Osteocyte (in vitro differentiated cells): Measurements from ENCODE around the gene RNF214. TPM values are rescaled to one million over a fixed set of nuclear protein-coding genes. Genes with fewer than 3 reads are reported as not detected.
"Not testable (repeated sequence)": the region's sequence is repeated elsewhere in the genome, so short reads cannot be mapped to it uniquely, and the experiment has no call there.

Source experiments
- DNase-seq: peaks from one replicate; pipeline ENCODE4 v3.0.0; 2021; ENCODE audit warnings: mixed read lengths; ENCODE audit not compliant: unreplicated experiment; ENCODE audit errors: extremely low spot score
- H3K27ac Mint-ChIP-seq: one replicate; pipeline ENCODE4 v1.8.0; 2021; ENCODE audit warnings: mild to moderate bottlenecking, mixed read lengths; ENCODE audit not compliant: unreplicated experiment
- H3K27me3 Mint-ChIP-seq: one replicate; pipeline ENCODE4 v1.8.0; 2021; ENCODE audit warnings: mixed read lengths; ENCODE audit not compliant: unreplicated experiment
- H3K36me3 Mint-ChIP-seq: one replicate; pipeline ENCODE4 v1.8.0; 2021; ENCODE audit warnings: mixed read lengths; ENCODE audit not compliant: unreplicated experiment
- H3K4me1 Mint-ChIP-seq: one replicate; pipeline ENCODE4 v1.8.0; 2021; ENCODE audit warnings: mixed read lengths; ENCODE audit not compliant: unreplicated experiment
- H3K4me3 Mint-ChIP-seq: one replicate; pipeline ENCODE4 v1.8.0; 2021; ENCODE audit warnings: mild to moderate bottlenecking, moderate library complexity, mixed read lengths; ENCODE audit not compliant: unreplicated experiment
- H3K9me3 Mint-ChIP-seq: one replicate; pipeline ENCODE4 v1.8.0; 2021; ENCODE audit warnings: mixed read lengths; ENCODE audit not compliant: unreplicated experiment
- long read RNA-seq: library from polyadenylated mRNA; unstranded; transcript quantifications from one replicate; pipeline ENCODE4 v2.0.0, GENCODE V29; 2021
- total RNA-seq: library from RNA; stranded (reverse); gene quantifications from 2 replicates; pipeline ENCODE4 v1.2.1, GENCODE V29; 2021
- TF ChIP-seq, protein P1 (sequence below): fragments of 200-600 bp; sonication (generic); IDR thresholded peaks from 2 replicates; pipeline ENCODE4 v1.5.0; 2021; ENCODE audit warnings: antibody characterized with exemption, mild to moderate bottlenecking, moderate library complexity

Gene RNF214
- total RNA-seq = 32.8 and 34.2 TPM in 2 replicates
- long read RNA-seq, partial matches to known transcripts = 6 of 8 reads
- long read RNA-seq, other reads (novel, unspliced or antisense) = 2 of 8 reads

DNA sequence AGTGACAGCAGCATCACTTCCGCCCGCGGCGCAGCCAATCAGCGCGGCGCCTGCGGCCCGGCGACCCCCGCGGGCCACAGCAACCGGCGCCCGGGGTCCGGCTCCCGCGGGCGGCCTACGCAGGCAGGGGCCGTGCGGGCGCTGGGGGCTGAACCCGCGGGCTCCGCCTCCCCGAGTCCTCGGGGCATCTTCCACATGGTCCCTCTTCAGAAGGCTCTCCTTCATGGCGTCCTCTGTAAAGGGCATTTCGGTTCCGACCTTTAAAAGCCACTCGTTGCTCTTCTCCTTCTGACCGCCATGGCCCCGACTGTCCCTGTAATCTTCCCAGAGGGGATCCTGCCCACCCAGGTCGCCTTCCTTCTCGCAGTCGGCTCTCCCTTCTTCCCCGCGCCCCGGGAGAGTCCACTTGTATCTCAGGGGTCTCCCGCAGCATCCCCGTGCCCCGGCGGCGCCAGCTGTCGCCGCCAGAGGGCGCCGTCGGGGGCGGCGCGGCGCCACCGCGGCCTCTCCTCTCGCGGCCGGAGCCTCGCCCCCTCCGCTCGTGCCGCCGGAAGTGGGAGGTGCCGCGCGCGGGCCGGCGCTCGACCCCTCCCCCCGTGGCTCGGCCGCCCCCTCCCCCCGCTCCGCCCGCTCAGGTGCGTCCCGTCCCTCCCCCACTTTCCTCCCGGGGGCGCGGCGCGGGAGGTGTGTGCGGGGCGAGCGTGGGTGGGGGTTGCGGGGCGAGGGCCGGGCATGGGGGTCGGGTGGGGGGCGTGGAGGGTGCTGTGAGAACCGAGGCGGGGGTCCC lies at the start of gene RNF214:
Gene RNF214, plus strand, starts transcription at position 580 of the 787 bp plus-strand sequence. CDS start 1,602 bp downstream, outside the sequence.
- Mint-ChIP-seq H3K27ac (peak within 1 kb of the TSS; percentile 97), H3K9me3 (no peaks in the 10 kb centered on the region)
- peak; percentile 93 for DNase-seq

DNA sequence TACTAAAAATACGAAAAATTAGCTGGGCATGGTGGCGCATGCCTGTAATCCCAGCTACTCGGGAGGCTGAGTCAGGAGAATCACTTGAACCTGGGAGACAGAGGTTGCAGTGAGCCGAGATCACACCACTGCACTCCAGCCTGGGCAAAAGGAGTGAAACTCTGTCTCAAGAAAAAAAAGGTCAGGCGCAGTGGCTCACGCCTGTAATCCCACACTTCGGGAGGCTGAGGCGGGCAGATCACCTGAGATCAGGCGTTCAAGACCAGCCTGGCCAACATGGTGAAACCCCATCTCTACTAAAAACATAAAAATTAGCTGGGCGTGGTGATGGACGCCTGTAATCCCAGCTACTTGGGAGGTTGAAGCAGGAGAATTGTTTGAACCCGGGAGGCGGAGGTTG lies 49.3 kb upstream of the RNF214 start:
- not testable (repeated sequence) for H3K27ac Mint-ChIP-seq, H3K9me3 Mint-ChIP-seq, H3K4me3 Mint-ChIP-seq, DNase-seq, H3K27me3 Mint-ChIP-seq
- peaks cover 21% of the 10 kb centered on the region for H3K4me1 Mint-ChIP-seq
- peaks cover 17% of the 10 kb centered on the region for H3K36me3 Mint-ChIP-seq

More for the DNA sequence above, at the start of gene RNF214:
- H3K36me3 Mint-ChIP-seq = peaks cover 3% of the 10 kb centered on the region
- no peaks in the 10 kb centered on the region for H3K27me3 Mint-ChIP-seq
- TF ChIP-seq, protein P1, sequence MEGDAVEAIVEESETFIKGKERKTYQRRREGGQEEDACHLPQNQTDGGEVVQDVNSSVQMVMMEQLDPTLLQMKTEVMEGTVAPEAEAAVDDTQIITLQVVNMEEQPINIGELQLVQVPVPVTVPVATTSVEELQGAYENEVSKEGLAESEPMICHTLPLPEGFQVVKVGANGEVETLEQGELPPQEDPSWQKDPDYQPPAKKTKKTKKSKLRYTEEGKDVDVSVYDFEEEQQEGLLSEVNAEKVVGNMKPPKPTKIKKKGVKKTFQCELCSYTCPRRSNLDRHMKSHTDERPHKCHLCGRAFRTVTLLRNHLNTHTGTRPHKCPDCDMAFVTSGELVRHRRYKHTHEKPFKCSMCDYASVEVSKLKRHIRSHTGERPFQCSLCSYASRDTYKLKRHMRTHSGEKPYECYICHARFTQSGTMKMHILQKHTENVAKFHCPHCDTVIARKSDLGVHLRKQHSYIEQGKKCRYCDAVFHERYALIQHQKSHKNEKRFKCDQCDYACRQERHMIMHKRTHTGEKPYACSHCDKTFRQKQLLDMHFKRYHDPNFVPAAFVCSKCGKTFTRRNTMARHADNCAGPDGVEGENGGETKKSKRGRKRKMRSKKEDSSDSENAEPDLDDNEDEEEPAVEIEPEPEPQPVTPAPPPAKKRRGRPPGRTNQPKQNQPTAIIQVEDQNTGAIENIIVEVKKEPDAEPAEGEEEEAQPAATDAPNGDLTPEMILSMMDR = peak; percentile 95
- peaks cover 35% of the 10 kb centered on the region for H3K4me1 Mint-ChIP-seq
- H3K4me3 Mint-ChIP-seq = peak within 1 kb of the TSS; percentile 99

DNA sequence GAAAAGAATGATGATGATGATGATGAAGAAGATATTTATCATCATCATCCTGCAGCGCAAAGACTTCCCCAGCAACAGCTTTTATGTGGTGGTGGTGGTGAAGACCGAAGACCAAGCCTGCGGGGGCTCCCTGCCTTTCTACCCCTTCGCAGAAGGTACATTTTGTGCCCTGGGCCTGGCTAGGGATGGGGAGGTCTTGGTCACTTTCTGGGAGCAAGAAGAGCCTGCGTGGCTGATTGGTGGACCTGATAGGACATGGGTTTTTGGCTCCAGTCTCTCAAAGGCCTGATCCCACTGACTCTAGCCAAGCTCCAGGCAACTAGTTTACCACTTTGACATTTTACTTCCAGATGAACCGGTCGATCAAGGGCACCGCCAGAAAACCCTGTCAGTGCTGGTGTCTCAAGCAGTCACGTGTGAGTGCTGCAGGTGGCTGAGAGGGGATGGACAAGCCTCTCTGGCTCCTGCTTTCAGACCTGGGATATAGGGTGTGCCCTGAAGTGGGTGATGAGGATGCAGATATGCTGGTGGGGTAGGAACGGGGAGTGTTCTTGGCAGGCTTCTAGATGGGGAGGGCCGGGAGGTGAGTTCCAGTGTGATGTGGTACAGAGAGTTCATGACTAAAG lies 48.6 kb upstream of the RNF214 start:
- no peak overlapping the region for H3K4me3 Mint-ChIP-seq

DNA sequence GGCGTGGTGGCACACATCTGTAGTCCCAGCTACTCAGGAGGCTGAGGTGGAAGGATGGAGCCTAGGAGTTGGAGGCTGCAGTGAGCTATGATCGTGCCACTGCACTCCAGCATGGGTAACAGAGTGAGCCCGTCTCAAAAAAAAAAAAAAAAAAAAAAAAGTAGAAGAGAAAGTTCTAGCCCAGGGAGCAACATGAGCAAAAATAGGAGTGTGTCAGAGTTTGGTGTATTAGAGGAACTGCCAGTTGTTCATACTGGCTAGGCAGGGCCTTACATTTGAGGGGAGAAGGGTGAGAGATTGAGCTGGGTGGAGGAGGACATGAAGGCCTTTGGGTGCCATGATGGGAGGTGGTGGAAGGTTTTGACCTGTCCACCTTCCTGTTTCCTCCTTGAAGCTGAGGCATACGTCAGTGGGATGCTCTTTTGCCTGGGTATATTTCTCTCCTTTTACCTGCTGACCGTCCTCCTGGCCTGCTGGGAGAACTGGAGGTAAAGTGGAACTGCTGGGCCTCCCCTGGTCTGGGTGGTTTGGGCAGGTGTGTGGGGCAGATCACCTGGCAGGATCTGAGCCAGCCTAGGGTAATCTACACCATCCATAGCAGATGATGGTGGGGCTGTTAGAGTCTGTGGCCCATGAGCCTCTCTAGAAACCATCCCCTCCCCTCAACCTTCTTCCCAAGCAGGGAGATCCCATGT lies 46.6 kb upstream of the RNF214 start:
- Mint-ChIP-seq H3K27ac (no peak overlapping the region), H3K9me3 (no peaks in the 10 kb centered on the region), H3K36me3 (peaks cover 18% of the 10 kb centered on the region), H3K4me1 (peaks cover 3% of the 10 kb centered on the region), H3K4me3 (no peak overlapping the region), H3K27me3 (no peaks in the 10 kb centered on the region)
- TF ChIP-seq, protein P1 = no peak
- no peak for DNase-seq

More for the DNA sequence above, 48.6 kb upstream of the RNF214 start:
- DNase-seq = no peak
- Mint-ChIP-seq H3K36me3 (peaks cover 18% of the 10 kb centered on the region), H3K9me3 (no peaks in the 10 kb centered on the region), H3K27ac (no peak overlapping the region), H3K4me1 (peaks cover 18% of the 10 kb centered on the region), H3K27me3 (no peaks in the 10 kb centered on the region)
- TF ChIP-seq, protein P1 = no peak

DNA sequence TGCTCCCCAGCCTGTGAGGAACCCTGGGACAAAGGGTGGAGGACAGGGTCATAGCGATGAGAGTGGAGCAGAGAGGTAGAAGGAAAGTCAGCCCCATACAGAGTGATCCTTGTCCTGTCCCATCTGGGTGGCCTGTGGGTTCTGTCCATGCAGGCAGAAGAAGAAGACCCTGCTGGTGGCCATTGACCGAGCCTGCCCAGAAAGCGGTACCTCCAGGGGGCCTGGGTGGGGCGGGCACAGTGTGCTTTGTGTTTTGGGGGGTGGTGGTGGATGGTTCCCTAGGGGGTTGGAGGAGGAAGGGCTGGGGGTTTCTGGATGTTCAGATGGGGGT lies 46.1 kb upstream of the RNF214 start:
- Mint-ChIP-seq H3K4me1 (no peaks in the 10 kb centered on the region), H3K27ac (no peak overlapping the region), H3K9me3 (no peaks in the 10 kb centered on the region), H3K27me3 (no peaks in the 10 kb centered on the region), H3K4me3 (no peak overlapping the region), H3K36me3 (peaks cover 18% of the 10 kb centered on the region)
- DNase-seq = no peak
- TF ChIP-seq, protein P1 = no peak
